Upper lobe of left lung (tissue), 6 donors: ENCODE results near the gene CHCHD6. TPM values are rescaled to one million over a fixed set of nuclear protein-coding genes. Genes with fewer than 3 reads are reported as not detected.

Experiments
- ATAC-seq, 2 donors: fragments of 200-7000 bp; cut with Tn5 transposase; one replicate each; pipeline ENCODE4 v1.9.1; 2022; ENCODE audit warnings: mild to moderate bottlenecking in 2 of 2, moderate library complexity in 2 of 2; ENCODE audit not compliant: low FRiP score in 2 of 2
- DNase-seq, 2 donors: peaks; one replicate each; pipeline ENCODE4 v3.0.0-alpha.2; 2019 to 2020
- H3K27ac ChIP-seq, 4 donors: fragments of 200-600 bp; sonication (generic); one replicate each; pipeline ENCODE4 v1.5.1; 2016 to 2019
- H3K27me3 ChIP-seq, 4 donors: fragments of 200-600 bp; sonication (generic); one replicate each; pipeline ENCODE4 v1.5.1; 2017 to 2019
- H3K36me3 ChIP-seq, 4 donors: fragments of 200-600 bp; sonication (generic); one replicate each; pipeline ENCODE4 v1.5.1; 2016 to 2019
- H3K4me1 ChIP-seq, 4 donors: fragments of 200-600 bp; sonication (generic); one replicate each; pipeline ENCODE4 v1.5.1; 2018 to 2019
- H3K4me3 ChIP-seq, 4 donors: fragments of 200-600 bp; sonication (generic); one replicate each; pipeline ENCODE4 v1.5.1; 2017 to 2019; ENCODE audit warnings: mild to moderate bottlenecking in 2 of 4, moderate library complexity in 1 of 4
- H3K9me3 ChIP-seq, 4 donors: fragments of 200-600 bp; sonication (generic); one replicate each; pipeline ENCODE4 v1.5.1; 2018 to 2019
- CTCF ChIP-seq, 6 experiments: fragments of 450-650 bp in 4 of 6; fragments of 200-600 bp in 2 of 6; sonication (generic) in 2 of 6; IDR thresholded peaks; one replicate each; pipeline ENCODE4 v1.5.1; 2016 to 2019; ENCODE audit warnings: antibody characterized with exemption in 6 of 6
- EP300 ChIP-seq, 4 donors: sonication (generic); formaldehyde crosslinking; IDR thresholded peaks; one replicate each; pipeline ENCODE4 v1.5.1; 2017; ENCODE audit warnings: antibody characterized with exemption in 4 of 4, control low read depth in 2 of 4
- POLR2A ChIP-seq, 4 donors: fragments of 450-650 bp; IDR thresholded peaks; one replicate each; pipeline ENCODE4 v1.5.1; 2016 to 2017; ENCODE audit warnings: antibody characterized with exemption in 4 of 4, mild to moderate bottlenecking in 2 of 4
- POLR2AphosphoS5 ChIP-seq, 2 donors: sonication (generic); formaldehyde crosslinking; IDR thresholded peaks; one replicate each; pipeline ENCODE4 v1.5.1; 2017; ENCODE audit warnings: antibody characterized with exemption in 2 of 2
- WGBS, 2 donors: methylation state at CpG; one replicate each; pipeline ENCODE4 v1.1.5; 2017 to 2018; 5-methylcytosine and 5-hydroxymethylcytosine counted together
- total RNA-seq, 6 donors: library from RNA; depleted of rRNA in 4 of 6; stranded (reverse); fragments of >200 nt in 4 of 6; gene quantifications; one replicate each; pipeline versions ENCODE4 v1.1.0 to v1.2.1, GENCODE V29; 2016 to 2021
- donor health status: DM: no; HTN: no; CAD: no; lungs with moderate emphysema.
- donor health status: DM: no; HTN: yes; CAD: no; lungs with severe emphysema.

CHCHD6 gene
- total RNA-seq, 6 donors from 2014 or later: 16.6 to 35.6 (median 21.8) TPM

DNA sequence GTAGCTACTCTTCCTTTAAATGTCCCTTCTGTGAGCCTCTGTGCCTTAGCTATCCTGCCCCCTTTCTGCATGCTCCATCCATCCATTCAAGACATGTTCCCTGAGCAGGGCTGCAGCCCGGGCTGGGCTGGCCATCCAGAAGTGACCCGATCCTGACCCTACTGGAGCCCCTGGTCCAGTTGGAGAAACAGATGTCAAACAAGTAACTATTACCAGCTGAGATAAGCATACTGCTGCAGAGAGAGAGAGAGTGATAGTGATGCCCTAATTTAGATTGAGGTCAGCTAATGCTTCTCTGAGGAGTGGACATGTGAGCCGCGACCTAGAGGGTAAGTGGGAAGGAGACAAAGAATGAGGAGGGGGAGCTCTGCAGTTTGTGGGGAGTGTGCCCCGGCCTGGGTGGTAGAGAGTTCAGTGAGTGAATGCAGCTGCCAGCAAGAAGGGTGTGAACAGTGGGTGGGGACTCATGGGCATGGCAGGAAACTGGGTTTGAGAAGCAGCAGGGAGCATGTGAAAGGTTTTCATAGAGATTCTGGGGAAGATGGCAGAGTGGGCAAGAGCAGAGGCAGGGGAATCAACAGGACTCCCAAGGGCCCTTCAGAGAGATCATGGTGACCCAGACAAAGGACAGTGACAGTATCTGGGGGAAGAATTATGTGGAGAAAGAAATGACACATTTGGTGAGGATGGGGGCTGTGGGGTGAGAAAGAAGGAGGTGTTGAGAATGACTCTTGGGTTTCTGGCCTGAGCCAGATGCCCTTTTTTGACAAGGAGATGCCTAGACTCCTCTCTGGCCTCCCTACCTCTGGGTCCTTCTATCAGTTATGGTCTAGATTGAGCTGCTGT lies 44.9 kb downstream of the CHCHD6 start:
- 78 to 81% methylated on average over 5 of the region's 5 CpGs for WGBS, 2 donors
- no peak for TF ChIP-seq POLR2A (IDR thresholded peaks at IDR 0.05)
- TF ChIP-seq POLR2AphosphoS5 (IDR thresholded peaks at IDR 0.05): no peak
- H3K36me3 ChIP-seq: no peaks in the 10 kb centered on the region

GRCh38 chr3:126749547-126749875 lies 45.5 kb downstream of the CHCHD6 start:
- no peak overlapping the region for H3K27ac ChIP-seq
- ATAC-seq (no peak), DNase-seq (no peak)
- H3K27me3 ChIP-seq: no peaks in the 10 kb centered on the region
- no peak overlapping the region for H3K4me3 ChIP-seq
- WGBS, 2 donors: 88 to 98% methylated on average over 3 of the region's 3 CpGs
- no peaks in the 10 kb centered on the region for H3K9me3 ChIP-seq
- peaks cover 9 to 51% (median 33%) of the 10 kb centered on the region in 4 donors for H3K4me1 ChIP-seq
- TF ChIP-seq EP300 (IDR thresholded peaks at IDR 0.05): no peak
- H3K36me3 ChIP-seq: no peaks in the 10 kb centered on the region

More for the DNA sequence above, 44.9 kb downstream of the CHCHD6 start:
- DNase-seq (no peak), ATAC-seq (no peak)
- H3K4me3 ChIP-seq: no peak overlapping the region
- H3K9me3 ChIP-seq: no peaks in the 10 kb centered on the region
- peaks cover 9 to 51% (median 33%) of the 10 kb centered on the region in 4 donors for H3K4me1 ChIP-seq
- H3K27ac ChIP-seq: no peak overlapping the region
- H3K27me3 ChIP-seq: no peaks in the 10 kb centered on the region

DNA sequence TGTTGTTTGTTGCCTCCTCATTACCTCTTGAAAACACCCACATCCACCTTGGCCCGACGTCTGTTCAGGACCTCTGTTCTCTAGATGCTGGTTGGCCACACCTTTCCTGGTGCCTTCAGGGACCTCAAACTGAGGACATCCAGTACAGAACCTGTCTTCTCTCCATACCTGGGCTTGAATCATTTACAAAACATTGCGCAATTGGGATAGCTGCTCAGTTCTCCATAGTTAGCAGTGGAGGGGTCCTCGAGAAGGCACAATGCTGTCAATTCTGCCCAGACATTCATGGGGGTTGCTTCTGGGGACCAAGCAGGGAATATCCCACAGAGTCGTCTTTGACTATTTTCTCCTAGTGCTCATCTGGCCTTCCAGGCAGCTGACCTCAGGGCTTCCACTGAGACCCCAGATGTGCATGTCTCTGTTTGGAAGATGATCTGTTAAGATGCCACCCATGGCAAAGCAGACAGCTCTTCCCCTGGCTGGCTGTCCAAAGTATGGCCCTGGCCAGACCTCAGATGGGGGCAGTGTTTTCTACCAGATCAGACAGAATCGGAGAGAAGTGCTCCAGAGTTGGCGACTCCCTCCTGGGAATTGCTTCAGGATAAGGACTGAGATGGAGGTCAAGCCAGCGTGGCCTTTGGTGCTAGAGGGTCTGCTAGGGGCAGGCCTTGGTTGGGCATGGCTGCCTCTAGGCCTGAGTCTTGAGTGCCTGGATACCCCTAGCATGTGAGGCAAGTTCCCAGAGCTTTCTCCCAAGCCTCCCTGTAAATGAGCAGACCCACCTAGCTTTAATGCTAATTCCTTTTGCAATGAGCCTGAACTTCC lies 46.1 kb downstream of the CHCHD6 start:
- TF ChIP-seq CTCF (IDR thresholded peaks at IDR 0.05) (no peak), POLR2AphosphoS5 (IDR thresholded peaks at IDR 0.05) (no peak), EP300 (IDR thresholded peaks at IDR 0.05) (no peak), POLR2A (IDR thresholded peaks at IDR 0.05) (no peak)
- Histone ChIP-seq H3K4me1 (peaks cover 9 to 50% (median 31%) of the 10 kb centered on the region in 4 donors), H3K36me3 (no peaks in the 10 kb centered on the region), H3K27ac (no peak overlapping the region), H3K9me3 (no peaks in the 10 kb centered on the region), H3K27me3 (no peaks in the 10 kb centered on the region), H3K4me3 (no peak overlapping the region)
- WGBS, 2 donors: 81 to 98% methylated on average over 5 to 8 of the region's 8 CpGs
- DNase-seq (no peak), ATAC-seq (no peak)

DNA sequence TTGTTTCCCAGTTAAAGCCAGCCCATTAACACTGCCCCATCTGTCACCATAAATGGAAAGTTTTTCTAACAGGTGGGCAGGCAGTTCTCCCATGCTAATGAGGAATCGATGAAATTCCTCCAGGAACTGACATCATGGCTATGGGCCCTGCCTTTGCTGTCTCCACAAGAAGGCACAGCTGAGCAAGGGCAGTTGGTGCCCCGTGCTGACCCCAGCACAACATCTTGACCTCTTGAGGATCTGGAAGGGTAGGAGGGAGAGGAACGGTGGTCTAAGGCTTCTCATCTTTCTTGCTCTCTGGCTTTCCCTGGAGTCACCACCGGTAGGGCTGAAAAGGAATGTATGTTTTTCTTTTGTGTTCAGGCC lies 46.7 kb downstream of the CHCHD6 start:
- TF ChIP-seq POLR2A (IDR thresholded peaks at IDR 0.05): no peak
- no peak for TF ChIP-seq EP300 (IDR thresholded peaks at IDR 0.05)
- no peak for TF ChIP-seq POLR2AphosphoS5 (IDR thresholded peaks at IDR 0.05)
- no peak for TF ChIP-seq CTCF (IDR thresholded peaks at IDR 0.05)
- Histone ChIP-seq H3K36me3 (no peaks in the 10 kb centered on the region), H3K27ac (no peak overlapping the region), H3K9me3 (no peaks in the 10 kb centered on the region), H3K27me3 (no peaks in the 10 kb centered on the region), H3K4me1 (peaks cover 7 to 44% (median 27%) of the 10 kb centered on the region in 4 donors), H3K4me3 (no peak overlapping the region)
- DNase-seq (no peak), ATAC-seq (no peak)
- WGBS, 2 donors: 73 to 78% methylated on average over 4 of the region's 4 CpGs

DNA sequence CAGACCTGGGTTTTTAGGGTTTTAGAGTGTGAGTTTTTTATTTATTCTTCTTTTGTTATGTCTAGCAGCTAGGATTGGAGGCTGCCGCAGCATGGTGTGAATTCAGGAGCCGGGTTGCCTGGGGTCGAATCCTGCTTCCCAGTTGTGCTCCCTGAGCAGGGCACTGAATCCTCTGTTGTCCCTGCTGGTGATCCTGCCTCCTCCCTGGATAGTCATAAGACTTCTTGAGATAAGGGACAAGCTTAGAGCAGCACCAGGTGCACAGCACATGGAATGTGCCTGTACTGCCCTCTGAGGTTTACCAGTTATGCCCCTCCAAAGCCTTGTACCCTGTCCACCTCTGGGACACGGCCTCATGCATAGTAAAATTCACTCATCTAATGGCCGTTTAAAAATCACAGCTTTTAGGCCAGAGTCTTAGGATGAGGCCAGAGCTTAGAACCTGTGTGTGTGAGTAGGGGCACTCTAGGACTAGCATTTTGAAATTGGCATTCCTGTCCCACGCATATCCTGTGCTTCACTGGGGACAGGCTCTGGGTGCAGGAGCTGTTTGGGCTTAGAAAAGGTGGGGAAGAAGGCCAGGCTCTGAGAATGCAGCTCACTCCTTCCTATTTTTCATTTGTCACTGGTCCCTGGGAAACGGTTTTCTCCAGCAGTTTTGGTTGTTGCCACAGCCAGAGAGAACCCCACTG lies 47.7 kb downstream of the CHCHD6 start:
- Histone ChIP-seq H3K4me3 (no peak overlapping the region), H3K36me3 (no peaks in the 10 kb centered on the region), H3K4me1 (peaks cover 0 to 35% (median 21%) of the 10 kb centered on the region in 4 donors), H3K27ac (peak overlapping the region in 3 of 4 donors; percentile 4 to 9 (median 7)), H3K27me3 (no peaks in the 10 kb centered on the region), H3K9me3 (no peaks in the 10 kb centered on the region)
- ATAC-seq (no peak), DNase-seq (no peak)
- 64 to 70% methylated on average over 7 of the region's 7 CpGs for WGBS, 2 donors
- no peak for TF ChIP-seq EP300 (IDR thresholded peaks at IDR 0.05)
- no peak for TF ChIP-seq CTCF (IDR thresholded peaks at IDR 0.05)
- no peak for TF ChIP-seq POLR2AphosphoS5 (IDR thresholded peaks at IDR 0.05)
- TF ChIP-seq POLR2A (IDR thresholded peaks at IDR 0.05): no peak
